Endothelial cell of umbilical vein (primary cell): Measurements from ENCODE around the gene BCAR3. TPM values are rescaled to one million over a fixed set of nuclear protein-coding genes. Genes with fewer than 3 reads are reported as not detected.

Source experiments
- BruUV-seq: library from RNA; stranded (reverse); fragments of 400-500 nt; replicated peaks from 2 replicates; lab custom pipeline; 2021; lab: Mats Ljungman, UMichigan
- CTCF ChIA-PET: fragments of 300-600, 350-600 bp; sonication (Branson Sonifier 250); formaldehyde crosslinking; loops from one replicate; lab custom pipeline; 2021; ENCODE audit warnings: antibody characterized with exemption, inconsistent platforms; lab: Charles Lee
- POLR2A ChIA-PET: fragments of 300-600, 350-600 bp; sonication (Branson Sonifier 250); formaldehyde crosslinking; loops from one replicate; lab custom pipeline; 2021; ENCODE audit warnings: antibody characterized with exemption, inconsistent platforms; lab: Charles Lee
- DNase-seq: peaks from one replicate; pipeline ENCODE4 v3.0.0-alpha.2; 2011; ENCODE audit warnings: low read depth, low spot score
- FAIRE-seq: peaks from 2 replicates; lab custom pipeline; 2011; peaks lifted over from hg19 to GRCh38; lab: Jason Lieb, UNC
- H2AFZ ChIP-seq: 2 replicates; pipeline ENCODE4 v1.6.0; 2012; ENCODE audit warnings: low read depth, low read length, control low read depth, inconsistent platforms
- H3K27ac ChIP-seq: 2 replicates; pipeline ENCODE4 v1.5.1; 2011; ENCODE audit warnings: low read depth, mild to moderate bottlenecking, control low read depth, low read length, moderate library complexity; ENCODE audit not compliant: insufficient read depth
- H3K27me3 ChIP-seq, 2 experiments: 2 replicates each; pipeline versions ENCODE4 v1.6.0 to v1.6.1; 2011; ENCODE audit warnings: low read length in 2 of 2, mixed read lengths in 1 of 2; ENCODE audit not compliant: control insufficient read depth in 2 of 2, insufficient read depth in 2 of 2
- H3K36me3 ChIP-seq, 2 experiments: 2 replicates in 1 of 2; 3 replicates in 1 of 2; pipeline ENCODE4 v1.5.1; 2011; ENCODE audit warnings: low read length in 2 of 2, mild to moderate bottlenecking in 1 of 2, moderate library complexity in 1 of 2; ENCODE audit not compliant: control insufficient read depth in 2 of 2, insufficient read depth in 2 of 2; ENCODE audit errors: extremely low read depth in 1 of 2
- H3K4me1 ChIP-seq: 3 replicates; pipeline ENCODE4 v1.5.1; 2011; ENCODE audit warnings: mild to moderate bottlenecking, low read length; ENCODE audit not compliant: control insufficient read depth, insufficient read depth; ENCODE audit errors: extremely low read depth
- H3K4me2 ChIP-seq: 2 replicates; pipeline ENCODE4 v1.6.1; 2011; ENCODE audit warnings: low read length, control low read depth, mixed read lengths; ENCODE audit not compliant: insufficient read depth
- H3K4me3 ChIP-seq, 3 experiments: fragments of 200-600 bp in 1 of 3; sonication (generic), shearing (Covaris generic) in 1 of 3; replicated peaks in 1 of 3; 2 replicates each; pipeline ENCODE4 v1.5.1; 2011 to 2016; ENCODE audit warnings: control low read depth in 3 of 3, low read length in 3 of 3, mild to moderate bottlenecking in 2 of 3, inconsistent platforms in 1 of 3, low read depth in 1 of 3, moderate library complexity in 1 of 3; ENCODE audit not compliant: insufficient read depth in 1 of 3
- H3K79me2 ChIP-seq: 2 replicates; pipeline ENCODE4 v1.6.0; 2012; ENCODE audit warnings: low read length, inconsistent platforms; ENCODE audit not compliant: control insufficient read depth, insufficient read depth
- H3K9ac ChIP-seq: replicated peaks from 2 replicates; pipeline ENCODE3; 2011; ENCODE audit warnings: low read length, control low read depth; ENCODE audit not compliant: insufficient read depth; ENCODE audit errors: extremely low read depth
- H3K9me1 ChIP-seq: replicated peaks from 3 replicates; pipeline ENCODE4 v1.6.0; 2011; ENCODE audit warnings: mild to moderate bottlenecking, low read length; ENCODE audit not compliant: control insufficient read depth, insufficient read depth; ENCODE audit errors: extremely low read depth
- H3K9me3 ChIP-seq: replicated peaks from 2 replicates; pipeline ENCODE4 v1.5.1; 2012; ENCODE audit warnings: low read length, inconsistent platforms; ENCODE audit not compliant: control insufficient read depth, insufficient read depth
- H4K20me1 ChIP-seq: replicated peaks from 2 replicates; pipeline ENCODE3; 2011; ENCODE audit warnings: mild to moderate bottlenecking, low read length; ENCODE audit not compliant: control insufficient read depth, insufficient read depth; ENCODE audit errors: extremely low read depth
- CTCF ChIP-seq, 2 donors: IDR thresholded peaks; 1 replicate in 1 of 2; 2 replicates in 1 of 2; pipeline ENCODE4 v1.5.1; 2011; ENCODE audit warnings: low read length in 2 of 2, mild to moderate bottlenecking in 2 of 2, moderate library complexity in 2 of 2, control low read depth in 1 of 2, inconsistent platforms in 1 of 2, low read depth in 1 of 2; ENCODE audit not compliant: insufficient read depth in 1 of 2; ENCODE audit errors: extremely low read depth in 1 of 2
- EZH2 ChIP-seq: IDR thresholded peaks from 2 replicates; pipeline ENCODE4 v1.6.1; 2012; ENCODE audit warnings: borderline replicate concordance, low read depth, mild to moderate bottlenecking, moderate library complexity, low read length, inconsistent platforms; ENCODE audit not compliant: severe bottlenecking
- FOS ChIP-seq: IDR thresholded peaks from 2 replicates; pipeline ENCODE4 v1.6.1; 2011; ENCODE audit warnings: mild to moderate bottlenecking, low read length, moderate library complexity, borderline replicate concordance; ENCODE audit not compliant: insufficient read depth
- GATA2 ChIP-seq: IDR thresholded peaks from 2 replicates; pipeline ENCODE4 v1.7.0; 2011; ENCODE audit warnings: low read depth, mild to moderate bottlenecking, moderate library complexity, mixed read lengths, low read length; ENCODE audit not compliant: insufficient read length, insufficient read depth
- JUN ChIP-seq: IDR thresholded peaks from 2 replicates; pipeline ENCODE4 v1.6.1; 2011; ENCODE audit warnings: borderline replicate concordance, low read depth; ENCODE audit not compliant: insufficient read length, insufficient read depth
- MAX ChIP-seq: IDR thresholded peaks from 2 replicates; pipeline ENCODE4 v1.6.1; 2011; ENCODE audit not compliant: insufficient read depth, insufficient read length
- MYC ChIP-seq: IDR thresholded peaks from one replicate; pipeline ENCODE4 v1.6.1; 2011; ENCODE audit warnings: mild to moderate bottlenecking, low read depth, low read length
- POLR2A ChIP-seq: IDR thresholded peaks from 2 replicates; pipeline ENCODE4 v1.6.1; 2012; ENCODE audit warnings: low read depth, mild to moderate bottlenecking, control low read depth, low read length
- POLR2AphosphoS5 ChIP-seq: IDR thresholded peaks from 2 replicates; pipeline ENCODE4 v1.6.1; 2012; ENCODE audit warnings: low read depth, mild to moderate bottlenecking, control low read depth, low read length, moderate library complexity; ENCODE audit not compliant: insufficient read depth
- dilution Hi-C: fragments of 300-500 bp; cut with MboI; formaldehyde crosslinking; loops from one replicate; pipeline ENCODE4 v1.15.0; 2019; ENCODE audit warnings: low sequenced_read_pairs; ENCODE audit not compliant: extremely low pct_ligation_motif_present
- intact Hi-C: fragments of 100-400 bp; cut with micrococcal nuclease; formaldehyde crosslinking; loops from one replicate; pipeline ENCODE4 v1.10.0; 2022
- polyA plus RNA-seq, 4 experiments: library from polyadenylated mRNA; depleted of rRNA in 3 of 4; stranded (reverse) in 3 of 4; unstranded in 1 of 4; fragments of >200 nt; gene quantifications; 2 replicates each; pipeline versions ENCODE4 v1.2.1 to v1.2.3, GENCODE V29; 2011 to 2012; ENCODE audit warnings: missing spikeins in 1 of 4
- total RNA-seq: library from RNA; stranded (reverse); gene quantifications from 2 replicates; pipeline ENCODE4 v1.2.3, GENCODE V29; 2021

Gene BCAR3
- total and polyA plus RNA-seq, 2 donors (not counting 3 experiments of a cell fraction or from before 2014, with no cell fraction given) = 17.5 to 32.9 TPM

- Histone ChIP-seq H3K9ac (no peak overlapping the region), H3K36me3 (peaks cover 2 to 17% of the 10 kb centered on the region in 2 experiments), H3K79me2 (peaks cover 70% of the 10 kb centered on the region), H3K4me1 (peaks cover 3% of the 10 kb centered on the region), H3K4me2 (no peak overlapping the region), H3K9me3 (no peaks in the 10 kb centered on the region), H2AFZ (no peak overlapping the region), H3K27ac (no peak overlapping the region), H3K9me1 (no peaks in the 10 kb centered on the region), H4K20me1 (no peaks in the 10 kb centered on the region), H3K27me3 (no peaks in the 10 kb centered on the region), H3K4me3 (no peak overlapping the region)
- intact Hi-C loops (no loop called here), dilution Hi-C loops (no loop called here)
- peak; percentile 14 for TF ChIP-seq JUN
- no peak for TF ChIP-seq POLR2AphosphoS5
- ChIA-PET CTCF (interaction anchor here (1.2 to 6.4 kb wide), 3 partner anchors 11 to 172 kb away, joined by 3 to 55 read pairs (median 6); no protein-coding TSS in a partner anchor), POLR2A (no interaction called here)
- no peak for DNase-seq
- no peak for FAIRE-seq
- BruUV-seq = no TSS peak
These were observed 40.1 kb downstream of the BCAR3 start for GRCh38 chr1:93641527-93641926.

- CTCF ChIA-PET = interaction anchor here (1.2 to 6.4 kb wide), 3 partner anchors 11 to 172 kb away, joined by 3 to 55 read pairs (median 6); no protein-coding TSS in a partner anchor
- H3K9ac ChIP-seq = no peak overlapping the region
- H3K36me3 ChIP-seq = peaks cover 2 to 17% of the 10 kb centered on the region in 2 experiments
- H3K4me3 ChIP-seq = no peak overlapping the region
- no peaks in the 10 kb centered on the region for H4K20me1 ChIP-seq
- no peaks in the 10 kb centered on the region for H3K9me3 ChIP-seq
- no peaks in the 10 kb centered on the region for H3K27me3 ChIP-seq
- POLR2A ChIA-PET = no interaction called here
- dilution Hi-C loops (no loop called here), intact Hi-C loops (no loop called here)
- H3K27ac ChIP-seq = no peak overlapping the region
- TF ChIP-seq JUN (no peak), CTCF (IDR thresholded peaks at IDR 0.05; ENCODE audit: extremely low read depth in 1 of 2, insufficient read depth in 1 of 2, low read depth in 1 of 2, low read length in 2 of 2) (no peak), POLR2AphosphoS5 (no peak), FOS (no peak), MYC (no peak), MAX (no peak), POLR2A (no peak), GATA2 (no peak), EZH2 (no peak)
- H3K79me2 ChIP-seq = peaks cover 73% of the 10 kb centered on the region
- no peak for DNase-seq
- H3K9me1 ChIP-seq = no peaks in the 10 kb centered on the region
- peaks cover 10% of the 10 kb centered on the region for H3K4me1 ChIP-seq
- FAIRE-seq = no peak
- BruUV-seq = no TSS peak
- no peak overlapping the region for H3K4me2 ChIP-seq
- no peak overlapping the region for H2AFZ ChIP-seq
These were observed 40.8 kb downstream of the BCAR3 start for GRCh38 chr1:93640656-93641440.
